Adrenal gland (tissue), 12 donors: Measurements from ENCODE around the gene P2RX3. TPM values are rescaled to one million over a fixed set of nuclear protein-coding genes. Genes with fewer than 3 reads are reported as not detected.

ENCODE experiments used
- DNase-seq, 7 donors: peaks; one replicate each; pipeline ENCODE4 v3.0.0-alpha.2; 2019 to 2020
- H3K27ac ChIP-seq, 5 donors: fragments of 200-600 bp; sonication (generic) in 4 of 5; 1 replicate in 3 of 5; 2 replicates in 2 of 5; pipeline versions ENCODE4 v1.5.1 to v1.8.0; 2016 to 2020; ENCODE audit warnings: mild to moderate bottlenecking in 1 of 5
- H3K27me3 ChIP-seq: fragments of 200-600 bp; 2 replicates; pipeline ENCODE4 v1.8.0; 2021
- H3K36me3 ChIP-seq, 2 donors: fragments of 200-600 bp; replicated peaks in 1 of 2; 1 replicate in 1 of 2; 2 replicates in 1 of 2; pipeline versions ENCODE4 v1.5.1 to v1.8.0; 2018 to 2022
- H3K4me1 ChIP-seq, 2 donors: fragments of 200-600 bp; replicated peaks in 1 of 2; 1 replicate in 1 of 2; 2 replicates in 1 of 2; pipeline versions ENCODE4 v1.5.1 to v1.8.0; 2018 to 2021
- H3K4me3 ChIP-seq, 4 donors: fragments of 200-600 bp; sonication (generic) in 3 of 4; one replicate each; pipeline ENCODE4 v1.5.1; 2016 to 2018
- H3K9me3 ChIP-seq, 3 donors: fragments of 200-600 bp; sonication (generic) in 1 of 3; replicated peaks in 1 of 3; 1 replicate in 2 of 3; 2 replicates in 1 of 3; pipeline versions ENCODE4 v1.5.1 to v1.8.0; 2016 to 2021
- POLR2A ChIP-seq, 2 donors: fragments of 450-650 bp; IDR thresholded peaks; one replicate each; pipeline ENCODE4 v1.6.1; 2017; ENCODE audit warnings: antibody characterized with exemption in 2 of 2, mild to moderate bottlenecking in 2 of 2, moderate library complexity in 1 of 2
- WGBS, 4 donors: extraction: QIAGEN DNeasy Blood & Tissue Kit in 2 of 4; methylation state at CpG; one replicate each; pipeline versions ENCODE4 v1.1.5 to v1.1.7; 2013 to 2017; 5-methylcytosine and 5-hydroxymethylcytosine counted together
- intact Hi-C, 2 donors: fragments of 100-400 bp; cut with DNase I; formaldehyde crosslinking; loops; one replicate each; pipeline versions ENCODE4 v1.14.1 to v1.15.0; 2022 to 2023
- polyA plus RNA-seq, 3 donors: library from polyadenylated mRNA; stranded (reverse); fragments of 200-250 nt in 2 of 3; fragments of 350-450 nt in 1 of 3; fragmentation: Illumina TruSeq in 1 of 3; extraction: RNeasy Lipid Tissue Mini Kit (QIAGEN cat#74804) in 1 of 3; gene quantifications; one replicate each; pipeline ENCODE4 v1.2.3, GENCODE V29; 2013 to 2014
- total RNA-seq, 9 donors: library from RNA; depleted of rRNA in 4 of 9; stranded (reverse); fragments of >200 nt in 4 of 9; fragments of 120-200 nt in 1 of 9; fragmentation: NEBNext Ultra II Directional in 1 of 9; extraction: Animal tissue kit (Norgen Biotek cat#: 25700) in 1 of 9; gene quantifications; one replicate each; pipeline versions ENCODE4 v1.1.0 to v1.2.4, GENCODE V29; 2013 to 2023
- TF ChIP-seq, protein P1 (sequence below), 6 experiments: fragments of 450-650 bp in 4 of 6; fragments of 200-600 bp in 2 of 6; sonication (generic) in 1 of 6; IDR thresholded peaks; 1 replicate in 5 of 6; 2 replicates in 1 of 6; pipeline versions ENCODE4 v1.5.1 to v1.8.0; 2016 to 2021; ENCODE audit warnings: antibody characterized with exemption in 6 of 6, mild to moderate bottlenecking in 2 of 6, moderate library complexity in 1 of 6
- donor health status: healthy with polysubstance abuse.
- donor health status: Bipolar disorder and iron deficiency.
- donor health status: DM: yes; HTN: yes; CAD: no.
- donor health status: DM: no; HTN: no; CAD: no.
- donor health status: DM: no; HTN: no; CAD: no.
- donor health status: DM: yes; HTN: yes; CAD: no.

P2RX3 gene
- total and polyA plus RNA-seq, 12 donors = 0.11 to 2.5 (median 0.76) TPM; not detected in 2

DNA sequence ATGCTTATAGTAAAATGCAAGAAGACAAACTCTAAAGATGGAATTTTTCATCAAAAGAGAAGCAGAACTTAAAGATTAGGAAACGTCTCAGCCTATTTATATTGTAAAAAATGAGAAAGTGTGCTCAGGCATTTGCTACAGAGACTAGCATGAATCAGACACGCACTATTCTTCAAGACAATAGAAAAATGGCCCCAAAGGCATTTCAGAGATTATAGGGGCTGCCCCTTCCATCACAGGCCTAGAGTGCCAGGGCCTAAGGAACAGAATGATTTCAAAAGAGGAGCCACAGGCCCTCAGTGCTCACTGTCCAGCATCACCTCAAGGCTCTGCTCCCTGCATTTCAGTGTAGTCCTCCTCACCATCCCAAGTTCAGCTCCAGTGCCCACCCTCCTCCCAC, 40.9 kb upstream of the P2RX3 start:
- no peak for DNase-seq
- 87 to 92% (median 90%) methylated on average over 2 of the region's 2 CpGs for WGBS, 4 donors

GRCh38 chr11:57299150-57299737, 38.9 kb upstream of the P2RX3 start:
- no peak for DNase-seq
- TF ChIP-seq, protein P1, sequence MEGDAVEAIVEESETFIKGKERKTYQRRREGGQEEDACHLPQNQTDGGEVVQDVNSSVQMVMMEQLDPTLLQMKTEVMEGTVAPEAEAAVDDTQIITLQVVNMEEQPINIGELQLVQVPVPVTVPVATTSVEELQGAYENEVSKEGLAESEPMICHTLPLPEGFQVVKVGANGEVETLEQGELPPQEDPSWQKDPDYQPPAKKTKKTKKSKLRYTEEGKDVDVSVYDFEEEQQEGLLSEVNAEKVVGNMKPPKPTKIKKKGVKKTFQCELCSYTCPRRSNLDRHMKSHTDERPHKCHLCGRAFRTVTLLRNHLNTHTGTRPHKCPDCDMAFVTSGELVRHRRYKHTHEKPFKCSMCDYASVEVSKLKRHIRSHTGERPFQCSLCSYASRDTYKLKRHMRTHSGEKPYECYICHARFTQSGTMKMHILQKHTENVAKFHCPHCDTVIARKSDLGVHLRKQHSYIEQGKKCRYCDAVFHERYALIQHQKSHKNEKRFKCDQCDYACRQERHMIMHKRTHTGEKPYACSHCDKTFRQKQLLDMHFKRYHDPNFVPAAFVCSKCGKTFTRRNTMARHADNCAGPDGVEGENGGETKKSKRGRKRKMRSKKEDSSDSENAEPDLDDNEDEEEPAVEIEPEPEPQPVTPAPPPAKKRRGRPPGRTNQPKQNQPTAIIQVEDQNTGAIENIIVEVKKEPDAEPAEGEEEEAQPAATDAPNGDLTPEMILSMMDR (IDR thresholded peaks at IDR 0.05) = no peak
- no peak for TF ChIP-seq POLR2A (IDR thresholded peaks at IDR 0.05)
- H3K4me1 ChIP-seq = peaks cover 4 to 8% of the 10 kb centered on the region in 2 donors
- intact Hi-C loops = no loop called here
- H3K4me3 ChIP-seq = no peak overlapping the region
- no peak overlapping the region for H3K27ac ChIP-seq
- peaks cover 0 to 44% of the 10 kb centered on the region in 2 donors for H3K36me3 ChIP-seq
- no peaks in the 10 kb centered on the region for H3K27me3 ChIP-seq
- no peaks in the 10 kb centered on the region for H3K9me3 ChIP-seq
- WGBS, 4 donors = 95 to 97% (median 96%) methylated on average over 5 of the region's 5 CpGs

More for the DNA sequence above, 40.9 kb upstream of the P2RX3 start:
- TF ChIP-seq POLR2A (IDR thresholded peaks at IDR 0.05) = no peak
- TF ChIP-seq, protein P1 (IDR thresholded peaks at IDR 0.05) = no peak
- intact Hi-C loops = no loop called here
- no peaks in the 10 kb centered on the region for H3K4me1 ChIP-seq
- H3K4me3 ChIP-seq = no peak overlapping the region
- H3K36me3 ChIP-seq = peaks cover 0 to 39% of the 10 kb centered on the region in 2 donors
- no peak overlapping the region for H3K27ac ChIP-seq
- H3K9me3 ChIP-seq = no peaks in the 10 kb centered on the region
- H3K27me3 ChIP-seq = no peaks in the 10 kb centered on the region

DNA sequence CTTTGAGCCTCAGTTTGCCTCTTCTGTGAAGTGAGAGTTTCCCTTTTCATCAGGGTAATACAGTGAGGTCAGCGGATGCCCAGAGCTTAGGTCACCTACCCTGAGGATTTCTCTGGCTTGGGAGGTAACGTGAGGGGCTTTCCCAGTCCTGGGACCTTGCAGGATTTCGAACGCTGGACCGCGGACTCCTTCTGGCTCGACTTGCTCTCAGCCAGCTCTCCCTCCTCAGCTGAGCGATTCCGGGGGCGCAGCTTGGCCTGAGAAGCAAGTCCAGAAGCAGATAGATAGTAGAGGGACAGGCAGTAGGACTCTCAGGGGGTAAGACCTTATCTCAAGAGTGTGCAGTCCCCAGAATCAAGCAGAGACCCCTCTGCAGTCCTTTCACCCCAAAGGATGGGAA, 37.4 kb upstream of the P2RX3 start:
- TF ChIP-seq POLR2A (IDR thresholded peaks at IDR 0.05) = no peak
- TF ChIP-seq, protein P1 (IDR thresholded peaks at IDR 0.05) = no peak
- Histone ChIP-seq H3K4me1 (peaks cover 17 to 23% of the 10 kb centered on the region in 2 donors), H3K27me3 (no peaks in the 10 kb centered on the region), H3K36me3 (peaks cover 0 to 44% of the 10 kb centered on the region in 2 donors), H3K27ac (no peak overlapping the region), H3K4me3 (no peak overlapping the region), H3K9me3 (no peaks in the 10 kb centered on the region)
- 97 to 100% (median 99%) methylated on average over 1 to 10 of the region's 10 CpGs for WGBS, 4 donors
- DNase-seq = no peak
- intact Hi-C loops = no loop called here

DNA sequence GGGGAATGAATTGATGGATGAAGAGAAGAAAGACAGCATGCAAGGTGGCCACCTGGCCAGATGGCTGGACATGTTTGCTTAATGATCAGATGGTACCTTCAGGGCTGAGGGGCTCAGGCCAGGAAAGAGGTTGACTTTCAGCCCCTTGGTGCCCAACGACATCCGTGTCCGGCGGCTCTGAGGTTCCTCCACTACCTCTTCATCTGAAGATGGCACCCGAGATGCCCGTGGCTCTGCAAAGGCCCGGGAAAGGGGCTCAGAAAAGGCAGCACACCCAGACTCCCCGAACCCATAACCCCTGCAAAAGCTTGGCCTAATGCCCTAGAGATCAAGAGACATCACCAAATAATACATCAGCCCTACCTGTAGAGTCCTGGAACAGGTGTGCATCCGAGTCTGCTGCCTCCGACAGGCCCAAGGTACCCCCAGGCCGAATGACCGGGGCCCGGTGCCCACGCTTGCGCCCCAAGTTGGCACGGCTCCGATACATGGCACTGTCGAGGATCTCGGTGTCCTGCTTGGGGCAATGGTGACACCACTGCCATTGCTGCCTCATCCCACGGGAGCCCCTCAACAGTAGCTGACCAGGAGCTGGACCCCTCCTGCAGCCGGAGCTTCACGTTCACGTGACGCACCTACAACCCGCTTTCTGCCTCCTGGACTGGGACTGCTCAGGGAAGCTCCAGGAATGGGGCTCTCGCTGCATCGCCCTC, 36.3 kb upstream of the P2RX3 start:
- H3K27me3 ChIP-seq = no peaks in the 10 kb centered on the region
- WGBS, 4 donors = 97 to 100% (median 97%) methylated on average over 2 to 27 of the region's 27 CpGs
- H3K4me3 ChIP-seq = no peak overlapping the region
- intact Hi-C loops = no loop called here
- peaks cover 0 to 44% of the 10 kb centered on the region in 2 donors for H3K36me3 ChIP-seq
- H3K9me3 ChIP-seq = no peaks in the 10 kb centered on the region
- no peak overlapping the region for H3K27ac ChIP-seq
- H3K4me1 ChIP-seq = peaks cover 20 to 32% of the 10 kb centered on the region in 2 donors
- no peak for TF ChIP-seq POLR2A (IDR thresholded peaks at IDR 0.05)
- TF ChIP-seq, protein P1 (IDR thresholded peaks at IDR 0.05) = no peak
- DNase-seq = peak in 1 of 7 donors; percentile 48
